GM23338 (cell line): ENCODE data around the gene SRPX. TPM values are rescaled to one million over a fixed set of nuclear protein-coding genes. Genes with fewer than 3 reads are reported as not detected.
A peak's percentile ranks its signal among the peaks of the same experiment; 100 is the strongest.

Source experiments
- ATAC-seq: fragments of 200-7000 bp; cut with Tn5 transposase; 3 replicates; pipeline ENCODE4 v1.9.1; 2020
- DNase-seq: peaks from one replicate; pipeline ENCODE4 v3.0.0-alpha.2; 2015; ENCODE audit warnings: low spot score
- H2AFZ ChIP-seq: fragments of 200-600 bp; sonication (generic); 2 replicates; pipeline ENCODE4 v1.8.0; 2016; ENCODE audit warnings: antibody characterized with exemption, mild to moderate bottlenecking, moderate library complexity
- H3F3A ChIP-seq: fragments of 200-600 bp; sonication (generic); replicated peaks from 2 replicates; pipeline ENCODE4 v1.8.0; 2017; ENCODE audit warnings: antibody characterized with exemption, mixed run types, low read depth
- H3K27ac ChIP-seq: fragments of 200-600 bp; sonication (generic); 2 replicates; pipeline ENCODE4 v1.6.1; 2016; ENCODE audit warnings: low read depth
- H3K27me3 ChIP-seq: fragments of 200-600 bp; sonication (generic); 2 replicates; pipeline ENCODE4 v1.8.0; 2016; ENCODE audit warnings: mild to moderate bottlenecking, mixed run types, moderate library complexity; ENCODE audit not compliant: insufficient read depth
- H3K36me3 ChIP-seq: fragments of 200-600 bp; sonication (generic); 2 replicates; pipeline ENCODE4 v1.8.0; 2016; ENCODE audit warnings: mild to moderate bottlenecking; ENCODE audit not compliant: insufficient read depth
- H3K4me1 ChIP-seq: fragments of 200-600 bp; sonication (generic); 2 replicates; pipeline ENCODE4 v1.8.0; 2016; ENCODE audit warnings: mild to moderate bottlenecking, moderate library complexity; ENCODE audit not compliant: insufficient read depth
- H3K4me2 ChIP-seq: fragments of 200-600 bp; sonication (generic); 2 replicates; pipeline ENCODE4 v1.7.1; 2017; ENCODE audit warnings: mixed run types
- H3K4me3 ChIP-seq: fragments of 200-600 bp; sonication (generic); 2 replicates; pipeline ENCODE4 v1.6.1; 2016; ENCODE audit warnings: mixed run types
- H3K79me2 ChIP-seq: fragments of 200-600 bp; sonication (generic); replicated peaks from 2 replicates; pipeline ENCODE4 v1.8.0; 2017; ENCODE audit warnings: mild to moderate bottlenecking; ENCODE audit not compliant: insufficient read depth
- H3K9me2 ChIP-seq: fragments of 200-600 bp; sonication (generic); 2 replicates; pipeline ENCODE4 v1.8.0; 2017; ENCODE audit not compliant: insufficient read depth
- H4K20me1 ChIP-seq: fragments of 200-600 bp; sonication (generic); replicated peaks from 2 replicates; pipeline ENCODE4 v1.8.0; 2017; ENCODE audit warnings: mild to moderate bottlenecking; ENCODE audit not compliant: insufficient read depth
- H3K27ac Mint-ChIP-seq: 2 replicates; pipeline ENCODE4 v1.8.0; 2020; ENCODE audit warnings: inconsistent platforms, mild to moderate bottlenecking, moderate library complexity, mixed read lengths
- H3K27me3 Mint-ChIP-seq: 3 replicates; pipeline ENCODE4 v1.8.0; 2022; ENCODE audit warnings: low read depth, mild to moderate bottlenecking, moderate library complexity, mixed read lengths, inconsistent platforms; ENCODE audit not compliant: insufficient read depth, poor library complexity
- H3K36me3 Mint-ChIP-seq: 3 replicates; pipeline ENCODE4 v1.8.0; 2021; ENCODE audit warnings: low read depth, mild to moderate bottlenecking, inconsistent platforms, moderate library complexity, mixed read lengths
- H3K4me1 Mint-ChIP-seq: 3 replicates; pipeline ENCODE4 v1.8.0; 2020; ENCODE audit warnings: mild to moderate bottlenecking, inconsistent platforms, mixed read lengths
- H3K4me3 Mint-ChIP-seq: 3 replicates; pipeline ENCODE4 v1.8.0; 2021; ENCODE audit warnings: moderate library complexity, mild to moderate bottlenecking, inconsistent platforms, mixed read lengths
- H3K9me3 Mint-ChIP-seq: 3 replicates; pipeline ENCODE4 v1.8.0; 2020; ENCODE audit warnings: moderate library complexity, mild to moderate bottlenecking, inconsistent platforms, mixed read lengths
- CREB1 ChIP-seq: fragments of 250-450 bp; sonication (Bioruptor Pico); IDR thresholded peaks from 2 replicates; pipeline ENCODE4 v1.5.0; 2020; ENCODE audit warnings: low read depth, mild to moderate bottlenecking, moderate library complexity
- CTCF ChIP-seq, 2 experiments: fragments of 200-600 bp in 1 of 2; sonication (generic) in 1 of 2; conservative IDR thresholded peaks; 2 replicates each; pipeline versions ENCODE4 v1.5.1 to v1.6.1; 2016 to 2017; ENCODE audit warnings: antibody characterized with exemption in 2 of 2, low read depth in 2 of 2, mild to moderate bottlenecking in 2 of 2, moderate library complexity in 1 of 2
- ETS1 ChIP-seq: IDR thresholded peaks from 2 replicates; pipeline ENCODE4 v1.6.1; 2016; ENCODE audit warnings: antibody characterized with exemption
- EZH2 ChIP-seq: fragments of 200-600 bp; sonication (generic); IDR thresholded peaks from one replicate; pipeline ENCODE4 v1.8.0; 2017; ENCODE audit warnings: antibody characterized with exemption, mild to moderate bottlenecking, low read depth; ENCODE audit not compliant: unreplicated experiment
- EZH2phosphoT487 ChIP-seq: fragments of 200-600 bp; sonication (generic); IDR thresholded peaks from one replicate; pipeline ENCODE4 v1.8.1; 2018; ENCODE audit warnings: antibody characterized with exemption; ENCODE audit not compliant: unreplicated experiment
- JUNB ChIP-seq: IDR thresholded peaks from one replicate; pipeline ENCODE4 v1.6.1; 2016; ENCODE audit warnings: antibody characterized with exemption; ENCODE audit not compliant: unreplicated experiment
- NANOG ChIP-seq: IDR thresholded peaks from 2 replicates; pipeline ENCODE4 v1.6.1; 2016; ENCODE audit warnings: antibody characterized with exemption, borderline replicate concordance
- POLR2AphosphoS5 ChIP-seq: IDR thresholded peaks from 2 replicates; pipeline ENCODE4 v1.6.1; 2016; ENCODE audit warnings: antibody characterized with exemption, low read depth
- REST ChIP-seq: IDR thresholded peaks from one replicate; pipeline ENCODE4 v1.6.1; 2018; ENCODE audit warnings: antibody characterized with exemption; ENCODE audit not compliant: unreplicated experiment
- STAT1 ChIP-seq: IDR thresholded peaks from one replicate; pipeline ENCODE4 v1.6.1; 2016; ENCODE audit warnings: antibody characterized with exemption; ENCODE audit not compliant: unreplicated experiment
- ZNF114 ChIP-seq: fragments of 250-450 bp; sonication (Bioruptor Pico); IDR thresholded peaks from 2 replicates; pipeline ENCODE4 v1.5.0; 2020; ENCODE audit warnings: mild to moderate bottlenecking, moderate library complexity
- ZNF331 ChIP-seq: fragments of 250-450 bp; sonication (Bioruptor Pico); IDR thresholded peaks from 2 replicates; pipeline ENCODE4 v1.5.0; 2020; ENCODE audit warnings: low read depth, mild to moderate bottlenecking, moderate library complexity
- polyA plus RNA-seq: library from polyadenylated mRNA; unstranded; fragments of >200 nt; fragmentation: Nextera tagmentation; extraction: Ambion mirVana; gene quantifications from 2 replicates; pipeline ENCODE4 v1.2.1, GENCODE V29; 2016
- total RNA-seq: library from RNA; depleted of rRNA; stranded (reverse); fragments of >200 nt; shearing (Covaris generic); gene quantifications from 2 replicates; pipeline ENCODE4 v1.2.3, GENCODE V29; 2014

Gene SRPX
- total and polyA plus RNA-seq, 2 experiments from 2014 or later, result 14.3 to 16.9 TPM

GRCh38 chrX:38232079-38232686 is 11.5 kb upstream of the SRPX start (continued):
- no peak for TF ChIP-seq REST
- TF ChIP-seq EZH2phosphoT487, result no peak
- TF ChIP-seq CTCF (conservative IDR thresholded peaks at IDR 0.05; ENCODE audit: low read depth in 2 of 2), result no peak
- TF ChIP-seq POLR2AphosphoS5, result no peak
- TF ChIP-seq STAT1, result no peak
- no peak for TF ChIP-seq CREB1 (CRISPR knock-in tag)
- no peak for TF ChIP-seq EZH2
- TF ChIP-seq JUNB, result no peak
- no peak for TF ChIP-seq ETS1
- no peak for TF ChIP-seq NANOG

- no peaks in the 10 kb centered on the region for H4K20me1 ChIP-seq
- H2AFZ ChIP-seq, result peak overlapping the region; percentile 79; the same call in 1 of the 2 replicates
- Mint-ChIP-seq H3K4me1 (peaks cover 10% of the 10 kb centered on the region; the same call in 2 of the 3 replicates), H3K36me3 (no peaks in the 10 kb centered on the region), H3K9me3 (no peaks in the 10 kb centered on the region), H3K27ac (no peak overlapping the region), H3K4me3 (no peak overlapping the region), H3K27me3 (peaks cover 12% of the 10 kb centered on the region)
- no peak overlapping the region for H3K4me3 ChIP-seq
- H3F3A ChIP-seq, result no peaks in the 10 kb centered on the region
- no peaks in the 10 kb centered on the region for H3K79me2 ChIP-seq
- no peak overlapping the region for H3K27ac ChIP-seq
- DNase-seq, result peak; percentile 56
- no peaks in the 10 kb centered on the region for H3K9me2 ChIP-seq
- no peaks in the 10 kb centered on the region for H3K36me3 ChIP-seq
- H3K27me3 ChIP-seq, result peaks cover 23% of the 10 kb centered on the region
- H3K4me2 ChIP-seq, result no peak overlapping the region
- ATAC-seq, result peak; percentile 18; the same call in 1 of the 3 replicates
- peaks cover 4% of the 10 kb centered on the region for H3K4me1 ChIP-seq
- TF ChIP-seq POLR2AphosphoS5 (no peak), NANOG (no peak), EZH2phosphoT487 (no peak), ZNF114 (CRISPR knock-in tag) (no peak), REST (no peak), CREB1 (CRISPR knock-in tag) (no peak), JUNB (no peak), STAT1 (no peak), ETS1 (no peak), ZNF331 (no peak), EZH2 (no peak)
These were observed 4.4 kb upstream of the SRPX start for GRCh38 chrX:38225093-38225492.
